Measurements from ENCODE around the gene TNK1. TPM values are rescaled to one million over a fixed set of nuclear protein-coding genes. Genes with fewer than 3 reads are reported as not detected.

Gene TNK1
- total RNA-seq, 1 donor from 2014 or later = 0.34 TPM

DNA sequence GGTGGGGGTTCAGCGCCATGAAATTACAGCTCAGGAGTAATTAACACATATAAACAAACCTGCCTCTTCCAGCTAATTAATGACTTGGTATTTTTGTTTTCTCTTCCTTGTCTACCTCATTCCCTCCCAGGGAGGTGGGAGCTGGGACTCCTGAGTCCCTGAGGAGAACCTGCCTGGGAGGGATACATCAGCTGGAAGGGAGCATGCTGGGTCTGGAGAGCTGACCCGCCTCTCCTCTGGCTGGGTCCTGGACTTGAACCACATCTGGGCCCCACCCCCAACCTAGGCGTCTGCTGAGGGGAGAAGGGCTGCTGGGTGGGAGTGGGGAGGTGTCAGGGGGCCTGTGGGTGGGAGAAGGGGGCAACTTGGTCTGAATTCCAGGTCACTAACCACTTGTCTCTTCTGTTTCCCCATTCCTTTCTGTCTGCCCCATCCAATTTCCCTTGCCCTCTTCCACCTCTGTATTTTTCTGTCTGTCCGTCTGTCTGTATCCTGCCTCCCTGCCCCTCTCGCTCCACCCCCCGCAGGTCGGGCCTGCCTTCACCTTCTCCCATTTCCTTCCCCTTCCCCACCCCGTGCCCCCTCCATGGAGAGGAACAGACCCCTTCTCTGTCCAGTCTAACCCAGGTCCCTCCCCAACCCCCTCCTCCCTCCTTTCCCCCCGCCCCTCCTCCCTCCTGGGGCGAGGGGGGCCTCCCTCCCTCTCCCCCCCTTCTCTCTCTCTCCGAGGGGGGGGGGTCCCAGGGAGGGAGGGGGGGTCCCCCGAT, 26.8 kb downstream of the TNK1 start, which contains the start of gene NLGN2:
TSS of gene NLGN2 (plus strand) at position 361 of the 767 bp plus-strand sequence. CDS start 411 bp downstream, outside the sequence.
- no peak within 1 kb of the TSS for H3K27ac Mint-ChIP-seq (ENCODE audit: unreplicated experiment)
- H3K4me3 Mint-ChIP-seq (ENCODE audit: unreplicated experiment) = peak within 1 kb of the TSS; percentile 63
- DNase-seq = peak; percentile 28
- peaks cover 14% of the 10 kb centered on the region for H3K9me3 Mint-ChIP-seq (ENCODE audit: unreplicated experiment)
- peaks cover 14% of the 10 kb centered on the region for H3K36me3 Mint-ChIP-seq (ENCODE audit: unreplicated experiment)
- peaks cover 16% of the 10 kb centered on the region for H3K4me1 Mint-ChIP-seq (ENCODE audit: low read depth, unreplicated experiment)
- peaks cover 15% of the 10 kb centered on the region for H3K27me3 Mint-ChIP-seq (ENCODE audit: unreplicated experiment)
- TF ChIP-seq CTCF (IDR thresholded peaks at IDR 0.05; ENCODE audit: partially characterized antibody, unreplicated experiment) = no peak

- no peak for TF ChIP-seq CTCF (IDR thresholded peaks at IDR 0.05; ENCODE audit: partially characterized antibody, unreplicated experiment)
- Mint-ChIP-seq H3K9me3 (ENCODE audit: unreplicated experiment) (peaks cover 15% of the 10 kb centered on the region), H3K36me3 (ENCODE audit: unreplicated experiment) (peaks cover 14% of the 10 kb centered on the region), H3K4me1 (ENCODE audit: low read depth, unreplicated experiment) (peaks cover 16% of the 10 kb centered on the region), H3K4me3 (ENCODE audit: unreplicated experiment) (no peak overlapping the region), H3K27ac (ENCODE audit: unreplicated experiment) (no peak overlapping the region), H3K27me3 (ENCODE audit: unreplicated experiment) (peaks cover 19% of the 10 kb centered on the region)
- DNase-seq = peak; percentile 34
Measured at GRCh38 chr17:7408252-7408727, 27.4 kb downstream of the TNK1 start.

DNA sequence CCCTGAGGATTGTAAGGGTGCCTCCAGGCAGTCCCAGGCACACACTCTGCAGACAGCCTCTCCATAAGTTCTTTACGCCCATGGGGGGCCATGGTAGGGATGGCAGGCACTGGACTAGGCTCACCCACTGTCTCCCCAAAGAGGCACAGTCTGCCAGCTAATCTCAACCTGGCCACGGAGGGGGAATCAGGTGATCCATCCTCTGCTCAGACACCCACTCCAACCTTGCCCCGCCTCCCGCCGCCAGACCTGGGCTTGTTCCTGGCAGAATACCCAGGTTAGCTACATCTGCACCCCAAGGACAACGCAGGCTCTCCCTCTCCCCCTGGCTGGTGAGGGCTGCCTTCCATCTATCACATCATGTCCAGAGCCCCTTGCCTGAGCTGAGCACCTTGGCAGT, 28.0 kb downstream of the TNK1 start:
- Mint-ChIP-seq H3K27ac (ENCODE audit: unreplicated experiment) (no peak overlapping the region), H3K27me3 (ENCODE audit: unreplicated experiment) (peaks cover 19% of the 10 kb centered on the region), H3K9me3 (ENCODE audit: unreplicated experiment) (peaks cover 14% of the 10 kb centered on the region), H3K36me3 (ENCODE audit: unreplicated experiment) (peaks cover 14% of the 10 kb centered on the region), H3K4me1 (ENCODE audit: low read depth, unreplicated experiment) (peaks cover 16% of the 10 kb centered on the region), H3K4me3 (ENCODE audit: unreplicated experiment) (peak overlapping the region; percentile 54)
- no peak for TF ChIP-seq CTCF (IDR thresholded peaks at IDR 0.05; ENCODE audit: partially characterized antibody, unreplicated experiment)
- no peak for DNase-seq

DNA sequence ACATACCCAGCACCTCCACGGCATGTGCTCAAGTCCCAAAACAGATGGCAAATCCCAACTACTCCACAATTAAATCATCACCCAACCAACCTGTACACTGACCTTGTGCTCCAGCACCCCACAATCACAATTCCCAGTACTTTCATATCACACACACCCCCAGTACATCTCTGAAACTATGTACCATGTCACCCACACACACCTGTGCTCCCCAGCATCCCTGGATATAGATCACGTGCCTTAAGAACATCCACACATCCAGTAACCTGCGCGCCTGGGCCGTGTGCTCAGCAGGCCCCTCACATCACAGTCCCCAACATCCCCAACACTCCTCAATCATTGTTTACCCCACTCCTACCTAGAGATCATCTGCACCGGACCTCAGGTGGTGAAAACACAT, 28.8 kb downstream of the TNK1 start:
- Mint-ChIP-seq H3K27ac (ENCODE audit: unreplicated experiment) (no peak overlapping the region), H3K4me3 (ENCODE audit: unreplicated experiment) (peak overlapping the region; percentile 54), H3K4me1 (ENCODE audit: low read depth, unreplicated experiment) (peaks cover 16% of the 10 kb centered on the region), H3K27me3 (ENCODE audit: unreplicated experiment) (peaks cover 19% of the 10 kb centered on the region), H3K36me3 (ENCODE audit: unreplicated experiment) (peaks cover 14% of the 10 kb centered on the region), H3K9me3 (ENCODE audit: unreplicated experiment) (peaks cover 12% of the 10 kb centered on the region)
- no peak for DNase-seq
- no peak for TF ChIP-seq CTCF (IDR thresholded peaks at IDR 0.05; ENCODE audit: partially characterized antibody, unreplicated experiment)
